NCI-H2196 treated with DMSO at 0.1 percent for 48 hours (cell line): Measurements from ENCODE around the gene PRCD.
"Not testable (repeated sequence)": the region's sequence is repeated elsewhere in the genome, so short reads cannot be mapped to it uniquely, and the experiment has no call there.

Experiments
- DNase-seq: peaks from one replicate; lab custom pipeline; 2025; ENCODE audit not compliant: unreplicated experiment; lab: John Stamatoyannopoulos, UW

PRCD gene

DNA sequence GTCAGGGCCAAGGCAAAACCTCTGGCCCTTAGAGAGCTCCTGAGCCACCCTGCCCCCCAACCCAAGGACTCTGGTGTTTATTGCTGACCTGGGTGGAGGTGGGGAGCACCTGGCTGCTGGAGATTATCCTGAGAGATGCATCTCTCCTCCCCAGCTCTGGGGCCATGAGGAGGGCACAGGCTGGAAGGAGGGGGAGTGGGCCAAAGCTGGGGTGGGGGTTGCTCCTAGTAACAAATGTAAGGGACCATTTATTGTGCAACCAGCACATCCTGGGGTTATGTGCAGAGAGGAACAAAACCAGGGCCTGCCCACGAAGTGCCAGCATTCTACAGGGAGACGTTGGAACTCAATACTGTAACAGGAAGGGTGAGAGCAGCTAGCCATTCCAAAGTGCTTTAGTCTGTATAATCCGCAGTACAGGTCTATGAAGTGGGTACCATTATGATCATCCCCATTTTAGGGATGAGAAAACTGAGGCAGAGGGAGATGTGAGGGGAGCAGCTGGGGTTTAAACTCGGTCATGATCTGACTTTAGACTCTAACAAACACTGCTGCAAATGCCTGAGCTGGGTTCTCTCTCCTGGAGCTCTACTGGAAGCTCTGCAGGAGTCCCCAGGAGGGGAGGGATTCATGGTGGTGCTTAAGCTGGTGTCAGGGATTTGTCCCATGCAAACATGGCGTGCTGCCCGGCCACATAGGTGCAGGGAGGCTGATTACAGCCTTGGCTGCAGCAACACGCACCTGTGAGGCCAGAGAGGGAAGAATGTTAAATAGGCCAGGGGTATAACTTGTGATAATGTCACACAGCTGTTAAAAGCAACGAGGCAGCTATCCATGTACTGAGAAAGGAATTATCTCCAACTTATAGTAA is 37.3 kb upstream of the PRCD start:
- no peak for DNase-seq

DNA sequence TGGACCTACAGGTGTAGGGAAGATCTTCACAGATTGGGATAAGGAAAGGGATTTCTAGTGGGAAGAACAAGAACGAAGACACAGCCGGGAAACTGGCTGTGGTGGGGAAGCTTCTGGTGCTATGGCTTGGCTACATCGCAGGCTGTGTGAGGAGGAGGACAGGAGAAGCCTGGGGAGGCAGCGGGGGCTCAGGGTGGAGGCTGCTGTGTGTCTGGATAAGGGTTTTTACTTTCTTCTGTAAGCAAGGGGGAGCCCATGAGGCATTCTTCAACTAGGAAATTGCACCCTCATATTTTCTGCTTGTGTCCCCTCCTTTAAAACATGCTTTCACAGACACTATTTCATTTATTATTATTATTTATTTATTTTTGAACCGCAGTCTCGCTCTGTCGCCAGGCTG is 35.7 kb upstream of the PRCD start:
- DNase-seq, result no peak

DNA sequence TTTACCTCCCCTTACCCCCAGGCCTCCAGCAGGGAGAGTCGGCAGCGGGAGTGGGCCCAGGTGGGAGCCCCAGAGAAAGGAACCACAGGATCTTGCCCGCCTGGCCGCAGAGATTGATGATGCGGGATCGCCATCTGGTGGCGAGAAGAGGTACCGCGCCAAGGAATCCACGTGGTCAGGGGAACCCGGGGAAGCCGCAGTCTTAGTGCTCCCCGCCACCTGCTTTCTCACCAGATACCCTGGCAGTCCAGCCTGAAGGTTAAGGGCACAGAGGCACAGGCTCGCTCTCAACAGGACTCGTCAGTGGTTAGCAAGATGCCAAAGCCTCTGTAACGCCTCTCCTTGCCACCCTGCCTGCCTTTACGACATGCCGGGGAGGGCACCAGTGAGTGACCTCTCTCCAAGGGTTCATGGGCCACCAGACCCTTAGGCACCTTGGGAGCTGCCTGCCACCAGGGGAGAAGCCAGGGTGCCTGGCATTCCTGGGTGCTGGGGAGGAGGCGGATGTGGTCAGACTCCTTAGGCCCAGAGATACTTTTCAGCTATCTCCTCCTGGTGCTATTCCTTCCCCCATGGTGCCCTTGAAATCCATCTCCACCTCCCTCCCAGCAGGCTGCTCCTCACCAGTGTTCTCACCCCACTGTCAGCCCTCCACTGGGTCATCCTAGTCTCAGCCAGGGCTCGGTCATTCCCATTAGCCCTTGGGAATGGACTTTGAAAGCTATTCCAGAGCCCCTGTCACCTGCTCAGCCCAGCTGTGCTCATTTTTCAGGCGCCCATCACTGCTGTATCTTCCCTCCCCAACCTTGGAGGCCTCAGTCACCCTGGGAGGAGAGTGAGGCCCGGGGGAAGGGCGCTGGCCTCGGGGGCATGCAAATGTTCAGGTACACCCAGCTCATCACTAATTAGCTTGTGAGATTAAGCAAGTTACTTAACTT is 33.2 kb upstream of the PRCD start:
- peak; percentile 67 for DNase-seq

DNA sequence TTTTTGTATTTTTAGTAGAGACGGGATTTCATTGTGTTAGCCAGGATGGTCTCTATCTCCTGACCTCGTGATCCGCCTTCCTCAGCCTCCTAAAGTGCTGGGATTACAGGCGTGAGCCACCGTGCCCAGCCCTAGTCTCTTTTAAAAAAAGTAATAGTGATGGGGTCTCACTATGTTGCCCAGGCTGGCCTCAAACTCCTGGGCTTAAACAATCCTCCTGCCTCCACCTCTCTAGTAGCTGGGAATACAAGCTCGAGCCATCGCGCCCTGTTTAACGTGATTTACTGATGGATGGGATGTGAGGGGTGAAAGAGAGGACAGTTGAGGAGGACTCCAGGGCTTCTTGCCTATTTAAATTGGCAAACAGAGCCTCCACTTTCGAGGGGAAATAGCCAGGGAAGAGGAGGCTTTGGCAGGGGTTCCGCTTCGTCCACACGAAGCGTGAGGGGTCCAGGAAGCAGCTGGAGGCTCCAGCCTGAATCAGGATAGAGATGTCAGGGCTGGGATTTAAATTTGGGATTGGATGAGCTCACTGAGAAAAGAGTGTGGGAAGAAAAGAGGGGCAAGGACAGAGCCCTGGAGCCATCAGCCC is 31.3 kb upstream of the PRCD start:
- not testable (repeated sequence) for DNase-seq

DNA sequence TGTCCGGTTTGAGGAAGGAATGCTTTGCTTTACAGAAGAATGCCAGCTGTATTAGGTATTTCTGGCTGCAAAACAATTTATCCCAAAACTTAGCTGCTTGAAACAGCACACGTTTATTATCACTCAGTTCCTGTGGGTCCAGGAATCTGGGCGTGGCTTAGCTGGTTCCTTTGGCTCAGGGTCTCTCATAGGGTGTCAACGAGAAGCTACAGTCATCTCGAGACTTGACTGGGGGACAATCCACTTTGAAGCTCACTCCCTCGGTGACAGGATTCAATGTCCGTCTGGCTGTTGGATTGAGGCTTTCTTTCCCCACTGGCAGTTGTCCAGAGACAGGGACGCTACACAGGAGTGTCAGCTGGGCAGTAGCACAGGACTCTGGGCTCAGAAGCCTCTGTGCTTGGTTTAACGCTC is 29.0 kb upstream of the PRCD start:
- no peak for DNase-seq

DNA sequence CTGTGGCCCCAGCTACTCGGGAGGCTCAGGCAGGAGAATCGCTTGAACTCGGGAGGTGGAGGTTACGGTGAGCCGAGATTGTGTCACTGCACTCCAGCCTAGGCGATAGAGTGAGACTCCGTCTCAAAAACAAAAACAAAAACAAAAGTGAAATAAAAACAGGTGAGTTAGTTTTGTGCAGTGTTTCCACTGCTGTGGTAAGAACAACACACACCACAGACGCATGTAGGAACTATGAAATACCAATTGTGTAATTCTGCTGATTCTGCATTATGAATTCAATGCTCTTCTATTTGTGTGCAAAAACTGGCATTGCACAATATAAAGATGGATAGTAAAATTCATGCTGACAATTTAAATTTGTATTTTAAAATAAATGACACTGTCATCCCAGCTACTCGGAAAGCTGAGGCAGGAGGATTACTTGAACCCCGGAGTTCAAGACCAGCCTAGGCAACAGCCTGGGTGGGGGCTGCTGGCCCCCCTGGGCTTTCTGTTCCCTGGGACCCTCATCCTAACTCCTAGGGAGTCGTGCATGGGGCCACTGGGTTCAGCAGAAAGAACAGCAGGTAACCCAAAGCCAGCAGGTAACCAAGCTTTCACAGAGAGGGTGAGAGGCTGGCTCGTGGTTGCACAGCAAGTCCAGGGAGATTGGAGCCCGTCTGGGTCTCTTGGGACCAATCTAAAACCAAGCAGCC is 28.0 kb upstream of the PRCD start:
- DNase-seq, result no peak

DNA sequence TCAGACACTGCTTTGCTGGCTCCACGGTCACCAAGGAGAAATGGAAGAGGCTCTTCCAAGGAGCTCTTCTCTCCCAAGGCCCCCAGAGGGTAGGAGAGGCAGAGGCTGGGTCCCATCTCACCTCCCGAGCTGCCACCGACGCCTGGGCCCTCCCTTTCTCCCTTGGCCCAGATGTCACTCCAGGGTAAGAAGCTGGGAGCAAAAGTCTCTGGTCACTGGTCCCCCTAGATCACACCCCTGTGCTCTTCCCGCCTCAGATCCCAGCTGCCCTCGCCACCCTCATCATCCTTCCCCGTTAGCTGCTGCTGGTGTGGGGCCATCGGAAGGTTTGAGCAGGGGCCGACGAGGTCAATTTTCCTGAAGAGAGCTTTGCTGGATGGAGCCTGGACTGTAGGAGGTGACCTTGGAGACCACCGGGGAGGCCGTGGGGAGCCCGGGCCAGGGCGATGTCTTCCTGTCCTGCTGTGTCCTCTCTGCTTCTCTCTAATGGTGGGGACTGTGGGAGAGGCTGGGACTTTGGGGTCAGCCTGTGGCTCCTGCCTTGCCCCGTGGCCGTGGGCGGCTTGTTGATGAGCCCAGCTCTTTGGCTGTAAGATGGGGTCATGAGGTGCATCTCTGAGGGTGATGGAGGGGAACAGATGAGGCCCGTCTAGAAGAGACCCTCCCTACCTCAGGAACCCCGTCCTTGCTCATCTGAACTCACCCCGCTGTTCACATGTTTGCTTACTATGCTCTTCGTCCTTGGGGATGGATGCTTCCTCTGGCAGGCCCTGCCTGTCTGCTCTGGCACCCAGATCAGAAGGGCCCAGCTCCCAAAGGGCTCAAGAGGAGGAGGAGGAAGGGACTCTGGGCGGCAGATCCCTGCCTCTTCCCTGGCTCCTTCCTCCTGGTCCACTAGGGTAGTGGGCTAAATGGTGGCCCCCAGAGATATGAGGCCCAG is 27.2 kb upstream of the PRCD start:
- DNase-seq, result no peak

DNA sequence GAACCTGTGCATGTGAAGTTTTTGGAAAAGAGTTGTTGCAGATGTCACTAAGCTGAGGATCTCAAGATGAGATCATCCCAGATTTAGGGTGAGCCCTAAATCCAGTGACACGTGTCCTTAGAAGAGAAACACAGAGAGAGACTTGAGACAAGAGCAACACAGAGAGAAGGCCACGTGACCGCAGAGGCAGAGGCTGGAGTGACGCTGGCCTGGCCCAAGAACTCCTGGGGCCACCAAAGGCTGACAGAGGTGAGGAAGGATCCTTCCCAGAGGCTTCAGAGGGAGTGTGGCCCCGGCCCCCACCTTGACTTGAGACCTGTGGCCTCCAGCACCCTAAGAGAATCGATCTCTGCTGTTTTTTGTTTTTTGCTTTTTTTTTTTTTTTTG is 26.5 kb upstream of the PRCD start:
- no peak for DNase-seq

DNA sequence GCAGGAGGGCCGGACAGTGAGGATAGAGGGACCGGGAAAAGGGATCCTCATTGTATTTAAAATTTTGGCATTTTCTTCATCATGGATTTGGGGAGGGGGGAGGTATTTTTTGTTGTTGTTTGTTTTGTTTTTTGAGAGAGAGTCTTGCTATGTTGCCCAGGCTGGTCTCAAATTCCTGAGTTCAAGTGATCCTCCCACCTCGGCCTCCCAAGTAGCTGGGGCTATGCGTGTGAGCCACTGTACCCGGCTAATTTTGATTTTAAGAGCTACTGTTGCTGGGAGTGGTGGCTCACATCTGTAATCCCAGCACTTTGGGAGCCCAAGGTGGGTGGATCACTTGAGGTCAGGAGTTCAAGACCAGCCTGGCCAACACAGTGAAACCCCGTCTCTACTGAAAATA is 25.5 kb upstream of the PRCD start:
- not testable (repeated sequence) for DNase-seq

DNA sequence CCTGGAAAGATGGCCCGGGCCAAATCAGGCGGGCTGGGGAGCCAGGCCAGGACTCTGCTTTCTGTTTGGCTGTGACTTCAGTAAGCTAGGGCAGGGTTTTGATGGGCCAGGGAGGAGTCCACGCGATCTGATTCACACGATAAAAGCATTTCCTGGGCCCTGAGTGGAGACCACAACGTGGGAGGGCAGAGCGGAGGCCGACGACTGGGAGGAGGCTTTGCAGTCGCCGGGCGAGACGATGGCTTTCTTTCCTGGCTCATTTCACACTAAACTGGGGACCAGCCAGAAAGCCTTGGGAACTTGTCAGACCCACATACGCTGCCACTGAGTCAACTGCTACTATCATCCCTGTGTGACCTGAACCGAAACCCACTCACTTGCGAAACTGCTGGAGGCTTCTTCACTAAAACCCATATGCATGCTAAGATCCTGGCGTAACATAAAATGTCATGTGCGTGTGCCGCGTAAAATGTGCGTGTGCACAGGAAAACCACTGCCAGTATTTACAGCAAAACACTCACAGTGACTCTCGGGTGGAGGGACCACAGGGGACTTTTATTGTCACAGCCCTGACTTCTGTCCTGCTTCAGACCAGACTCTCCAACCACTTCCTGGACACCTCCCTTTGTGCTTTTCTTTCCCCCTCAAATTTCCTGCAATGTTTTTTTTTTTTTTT is 24.4 kb upstream of the PRCD start:
- DNase-seq, result no peak

DNA sequence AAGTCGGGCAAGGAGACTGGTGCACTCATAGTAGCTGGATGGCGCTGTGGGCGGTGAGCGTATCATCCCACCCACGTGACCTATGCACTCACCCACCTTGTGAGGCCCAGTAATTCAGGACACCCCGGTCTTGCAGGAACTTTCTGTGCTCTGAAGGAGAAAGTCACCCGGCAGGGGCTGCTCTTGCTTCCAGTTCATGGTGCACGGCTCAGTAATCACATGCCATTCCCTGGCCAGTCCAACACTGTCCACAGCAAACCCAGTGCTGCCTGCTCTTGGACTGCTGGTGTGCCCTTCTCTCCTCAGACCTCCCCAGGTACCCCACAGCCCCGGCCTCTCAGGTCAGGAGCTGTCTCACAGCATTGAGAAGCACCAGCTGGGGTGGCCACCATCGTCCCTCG is 22.2 kb upstream of the PRCD start:
- DNase-seq, result no peak

DNA sequence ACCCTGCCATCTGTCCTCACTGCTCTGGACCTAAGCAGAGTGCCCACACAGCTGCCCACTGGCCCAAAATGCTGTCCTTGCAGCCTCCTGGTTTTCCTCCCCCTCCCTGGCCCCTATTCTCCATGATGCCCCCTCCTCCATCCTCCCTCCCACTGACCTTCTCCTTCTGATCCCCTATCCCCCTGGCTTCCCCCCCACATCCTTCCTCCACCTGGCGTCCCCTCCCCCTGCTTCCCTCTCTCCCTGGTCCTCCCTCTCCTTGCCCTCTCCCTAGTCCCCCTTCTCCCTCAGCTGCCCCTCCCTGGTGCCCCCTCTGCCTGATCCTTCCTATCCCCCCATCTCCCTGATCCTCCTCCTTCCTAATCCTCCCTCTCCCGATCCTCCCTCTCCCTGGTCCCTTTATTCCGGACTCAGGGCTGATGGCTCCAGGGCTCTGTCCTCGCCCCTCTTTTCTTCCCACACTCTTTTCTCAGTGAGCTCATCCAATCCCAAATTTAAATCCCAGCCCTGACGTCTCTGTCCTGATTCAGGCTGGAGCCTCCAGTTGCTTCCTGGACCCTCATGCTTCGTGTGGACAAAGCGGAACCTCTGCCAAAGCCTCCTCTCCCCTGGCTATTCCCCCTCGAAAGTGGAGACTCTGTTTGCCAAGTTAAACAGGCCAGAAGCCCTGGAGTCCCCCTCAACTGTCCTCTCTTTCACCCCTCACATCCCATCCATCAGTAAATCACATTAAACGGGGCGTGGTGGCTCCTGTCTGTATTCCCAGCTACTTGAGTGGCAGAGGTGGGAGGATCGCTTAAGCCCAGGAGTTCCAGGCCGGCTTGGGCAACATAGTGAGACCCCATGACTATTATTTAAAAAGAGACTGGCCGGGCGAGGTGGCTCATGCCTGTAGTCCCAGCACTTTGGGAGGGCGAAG is 20.5 kb upstream of the PRCD start:
- DNase-seq, result no peak

DNA sequence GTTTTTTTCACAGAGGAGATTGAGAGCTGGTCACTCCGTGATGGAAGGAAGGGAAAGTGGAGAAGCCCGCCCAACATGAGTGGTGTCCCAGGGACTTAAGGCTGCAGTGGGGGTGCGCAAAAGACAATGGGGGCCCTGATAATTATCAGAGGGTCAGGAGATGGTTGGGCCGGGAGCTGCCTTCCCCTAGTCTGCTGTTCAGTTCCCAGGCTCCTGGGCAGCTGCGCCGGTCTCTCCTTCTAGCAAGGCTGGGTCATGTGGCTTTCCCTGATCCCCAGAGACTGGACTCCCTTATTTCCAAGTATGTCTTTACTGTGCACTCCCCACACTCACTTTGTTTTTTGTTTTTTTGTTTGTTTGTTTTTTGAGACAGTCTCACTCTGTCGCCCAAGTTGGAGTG is 18.6 kb upstream of the PRCD start:
- DNase-seq, result no peak

DNA sequence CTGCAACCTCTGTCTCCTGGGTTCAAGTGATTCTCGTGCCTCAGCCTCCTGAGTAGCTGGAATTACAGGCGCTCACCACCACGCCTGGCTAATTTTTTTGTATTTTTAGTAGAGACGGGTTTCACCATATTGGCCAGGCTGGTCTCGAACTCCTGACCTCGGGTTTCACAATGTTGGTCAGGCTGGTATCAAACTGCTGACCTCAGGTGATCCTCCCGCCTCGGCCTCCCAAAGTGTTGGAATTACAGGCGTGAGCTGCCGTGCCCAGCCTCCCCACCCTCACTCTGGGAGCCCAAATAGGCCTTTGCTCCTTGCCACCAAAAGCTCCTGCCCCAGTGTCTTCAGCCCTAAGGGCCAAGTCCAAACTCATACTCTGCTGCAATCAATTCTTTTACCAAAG is 18.2 kb upstream of the PRCD start:
- DNase-seq, result not testable (repeated sequence)

DNA sequence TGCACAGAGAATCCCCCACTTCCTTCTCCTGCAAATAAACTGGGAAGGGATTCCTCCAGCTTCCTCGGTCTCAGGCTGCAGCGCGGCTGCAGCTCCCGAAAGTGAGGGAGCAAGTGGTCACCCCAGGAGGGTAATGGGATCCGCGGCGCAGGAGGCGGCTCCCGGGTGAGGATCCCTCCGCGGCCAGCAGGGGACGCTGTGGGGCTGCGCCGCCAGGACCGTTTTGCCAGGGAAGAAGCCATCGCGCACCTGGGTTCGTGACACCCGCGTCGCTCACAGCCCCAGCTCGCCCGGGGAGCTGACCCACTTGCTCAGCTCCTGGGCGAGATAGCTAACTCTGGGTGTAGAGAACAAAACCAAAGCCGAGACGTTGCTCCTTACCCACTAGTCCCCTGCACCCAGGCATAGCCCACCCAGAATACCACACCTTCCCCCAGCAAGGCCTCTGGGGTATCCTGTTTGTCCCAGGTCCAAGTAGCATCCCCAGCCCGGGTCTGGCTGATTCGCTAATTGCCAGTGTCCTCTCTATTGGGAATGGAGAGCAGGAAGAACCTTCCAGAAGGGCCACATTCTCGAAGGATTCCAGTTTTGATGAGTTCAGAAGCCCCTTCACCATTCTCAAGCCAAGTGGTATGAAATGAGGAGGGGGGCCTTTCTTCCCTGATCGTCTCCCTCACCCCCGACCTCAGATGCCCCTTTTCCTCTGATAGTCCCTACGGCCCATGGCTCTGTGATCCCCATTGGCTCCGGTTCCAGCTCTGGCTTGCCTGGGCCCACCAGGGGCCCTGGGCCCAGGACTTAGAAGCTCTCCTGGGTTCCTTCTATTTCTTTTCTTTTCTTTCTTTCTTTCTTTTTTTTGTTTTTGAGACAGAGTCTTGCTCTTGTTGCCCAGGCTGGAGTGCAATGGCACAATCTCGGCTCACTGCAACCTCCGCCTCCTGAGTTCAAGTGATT is 16.5 kb upstream of the PRCD start:
- DNase-seq, result peak; percentile 74

DNA sequence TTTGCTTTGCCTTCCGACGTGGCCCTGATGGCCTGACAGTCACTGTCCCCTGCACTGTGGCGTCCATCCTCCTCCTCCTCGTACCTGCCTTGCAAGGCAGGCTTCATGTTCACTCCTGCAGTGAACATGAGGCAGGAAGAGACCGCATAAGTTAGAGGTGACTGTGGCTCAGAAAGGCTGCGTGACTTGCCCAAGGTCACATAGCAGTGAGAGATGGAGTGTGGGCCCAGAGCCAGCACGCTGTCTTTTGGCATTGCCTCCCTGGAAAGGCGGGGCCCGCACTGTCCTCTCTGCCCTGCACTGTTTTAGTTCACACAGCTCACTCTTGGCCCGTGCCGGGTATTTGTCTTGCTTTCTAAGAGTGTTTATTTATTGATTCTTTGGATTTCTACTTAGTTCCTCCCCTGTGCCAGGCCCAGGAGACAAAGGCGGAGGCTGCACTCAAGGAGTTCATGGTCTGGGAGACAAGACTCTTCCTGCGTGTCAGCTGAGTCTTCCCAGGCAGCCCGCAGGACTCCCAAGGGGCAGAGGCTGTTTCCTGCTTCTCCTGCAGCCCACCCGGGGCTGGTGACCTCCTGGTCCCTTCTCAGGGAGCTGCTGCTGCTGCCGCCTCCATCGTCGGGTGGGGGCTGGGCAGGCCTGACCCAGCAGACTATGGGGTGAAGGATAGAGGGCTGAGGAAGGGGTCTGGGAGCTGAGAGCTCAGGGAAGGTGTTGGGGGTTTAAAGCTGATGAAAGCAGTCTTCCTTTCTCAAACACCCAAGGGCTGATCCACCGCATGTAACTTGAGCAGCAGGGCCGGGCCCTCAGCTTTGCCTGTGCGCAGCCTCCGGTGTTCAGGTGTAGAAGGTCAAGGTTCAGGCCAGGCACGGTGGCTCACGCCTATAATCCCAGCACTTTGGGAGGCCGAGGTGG is 15.0 kb upstream of the PRCD start:
- DNase-seq, result no peak
